HS-5 (cell line): ENCODE measurements around the gene ABHD2.
"Not testable (repeated sequence)": the region's sequence is repeated elsewhere in the genome, so short reads cannot be mapped to it uniquely, and the experiment has no call there.

ENCODE experiments used
- DNase-seq: peaks from one replicate; pipeline ENCODE4 v3.0.0-alpha.2; 2012; ENCODE audit warnings: low read depth

The ABHD2 gene

GRCh38 chr15:89139613-89140499 lies 51.6 kb downstream of the ABHD2 start:
- DNase-seq = no peak

- no peak for DNase-seq
These were observed 52.3 kb downstream of the ABHD2 start for GRCh38 chr15:89140595-89140994.

- not testable (repeated sequence) for DNase-seq
These were observed 52.9 kb downstream of the ABHD2 start for GRCh38 chr15:89141159-89141558.

GRCh38 chr15:89141885-89142284 lies 53.6 kb downstream of the ABHD2 start:
- DNase-seq = no peak

- no peak for DNase-seq
These were observed 54.2 kb downstream of the ABHD2 start for GRCh38 chr15:89142423-89142822.

- peak; percentile 84 for DNase-seq
These were observed 55.4 kb downstream of the ABHD2 start for GRCh38 chr15:89143503-89144162.

GRCh38 chr15:89144491-89144890 lies 56.2 kb downstream of the ABHD2 start:
- no peak for DNase-seq

GRCh38 chr15:89146366-89146765 lies 58.1 kb downstream of the ABHD2 start:
- DNase-seq = no peak

GRCh38 chr15:89148126-89148525 lies 59.9 kb downstream of the ABHD2 start:
- DNase-seq = no peak

- no peak for DNase-seq
These were observed 61.3 kb downstream of the ABHD2 start for GRCh38 chr15:89149501-89150101.

GRCh38 chr15:89150287-89150686 lies 62.0 kb downstream of the ABHD2 start:
- DNase-seq = no peak

GRCh38 chr15:89150762-89151664 lies 62.8 kb downstream of the ABHD2 start:
- DNase-seq = no peak

- no peak for DNase-seq
These were observed 66.9 kb downstream of the ABHD2 start for GRCh38 chr15:89155122-89155521.

- DNase-seq = no peak
These were observed 67.4 kb downstream of the ABHD2 start for GRCh38 chr15:89155656-89156055.

- no peak for DNase-seq
These were observed 68.8 kb downstream of the ABHD2 start for GRCh38 chr15:89157061-89157460.

- DNase-seq = no peak
These were observed 69.8 kb downstream of the ABHD2 start for GRCh38 chr15:89157918-89158564.

- no peak for DNase-seq
These were observed 73.4 kb downstream of the ABHD2 start for GRCh38 chr15:89161666-89162065.

GRCh38 chr15:89163271-89164055 lies 75.2 kb downstream of the ABHD2 start:
- DNase-seq = no peak

- no peak for DNase-seq
These were observed 76.5 kb downstream of the ABHD2 start for GRCh38 chr15:89164712-89165211.

- no peak for DNase-seq
These were observed 77.4 kb downstream of the ABHD2 start for GRCh38 chr15:89165677-89166076.
